Measurements from ENCODE around the gene PTHLH. TPM values are rescaled to one million over a fixed set of nuclear protein-coding genes. Genes with fewer than 3 reads are reported as not detected.

The PTHLH gene
- not detected for total RNA-seq

GRCh38 chr12:27972721-27973120, at the start of gene PTHLH:
TSS of gene PTHLH (minus strand) at chr12:27972733. CDS start at chr12:27969494, 3,239 bp downstream.
- Histone ChIP-seq H3K4me1 (ENCODE audit: insufficient read depth, low read length) (peaks cover 13% of the 10 kb centered on the region), H3K4me3 (ENCODE audit: low read length) (no peak within 1 kb of the TSS), H3K27me3 (ENCODE audit: insufficient read depth, low read length) (peaks cover 93% of the 10 kb centered on the region), H3K9me3 (ENCODE audit: low read depth, low read length) (no peaks in the 10 kb centered on the region)

- H3K4me3 ChIP-seq (ENCODE audit: low read length): no peak overlapping the region
- H3K9me3 ChIP-seq (ENCODE audit: low read depth, low read length): no peaks in the 10 kb centered on the region
- H3K27me3 ChIP-seq (ENCODE audit: insufficient read depth, low read length): no peaks in the 10 kb centered on the region
Measured at GRCh38 chr12:28021704-28022103, 49.2 kb upstream of the PTHLH start.

GRCh38 chr12:28017873-28018255, 45.3 kb upstream of the PTHLH start:
- Histone ChIP-seq H3K4me1 (ENCODE audit: insufficient read depth, low read length) (no peaks in the 10 kb centered on the region), H3K9me3 (ENCODE audit: low read depth, low read length) (no peaks in the 10 kb centered on the region), H3K27me3 (ENCODE audit: insufficient read depth, low read length) (no peaks in the 10 kb centered on the region), H3K4me3 (ENCODE audit: low read length) (no peak overlapping the region)

More at GRCh38 chr12:28021704-28022103, 49.2 kb upstream of the PTHLH start:
- H3K4me1 ChIP-seq (ENCODE audit: insufficient read depth, low read length): no peaks in the 10 kb centered on the region

- no peak overlapping the region for H3K4me3 ChIP-seq (ENCODE audit: low read length)
- H3K4me1 ChIP-seq (ENCODE audit: insufficient read depth, low read length): no peaks in the 10 kb centered on the region
- H3K9me3 ChIP-seq (ENCODE audit: low read depth, low read length): no peaks in the 10 kb centered on the region
- no peaks in the 10 kb centered on the region for H3K27me3 ChIP-seq (ENCODE audit: insufficient read depth, low read length)
Measured at GRCh38 chr12:28017126-28017872, 44.8 kb upstream of the PTHLH start.

- Histone ChIP-seq H3K4me3 (ENCODE audit: low read length) (no peak overlapping the region), H3K9me3 (ENCODE audit: low read depth, low read length) (no peaks in the 10 kb centered on the region), H3K27me3 (ENCODE audit: insufficient read depth, low read length) (no peaks in the 10 kb centered on the region), H3K4me1 (ENCODE audit: insufficient read depth, low read length) (no peaks in the 10 kb centered on the region)
Measured at GRCh38 chr12:28015165-28015564, 42.6 kb upstream of the PTHLH start.

- H3K27me3 ChIP-seq (ENCODE audit: insufficient read depth, low read length): no peaks in the 10 kb centered on the region
- no peak overlapping the region for H3K4me3 ChIP-seq (ENCODE audit: low read length)
- no peaks in the 10 kb centered on the region for H3K9me3 ChIP-seq (ENCODE audit: low read depth, low read length)
- no peaks in the 10 kb centered on the region for H3K4me1 ChIP-seq (ENCODE audit: insufficient read depth, low read length)
Measured at GRCh38 chr12:28014196-28014595, 41.7 kb upstream of the PTHLH start.

GRCh38 chr12:28012333-28012918, 39.9 kb upstream of the PTHLH start:
- no peaks in the 10 kb centered on the region for H3K9me3 ChIP-seq (ENCODE audit: low read depth, low read length)
- no peak overlapping the region for H3K4me3 ChIP-seq (ENCODE audit: low read length)
- no peaks in the 10 kb centered on the region for H3K27me3 ChIP-seq (ENCODE audit: insufficient read depth, low read length)
- no peaks in the 10 kb centered on the region for H3K4me1 ChIP-seq (ENCODE audit: insufficient read depth, low read length)

GRCh38 chr12:28010036-28010435, 37.5 kb upstream of the PTHLH start:
- Histone ChIP-seq H3K9me3 (ENCODE audit: low read depth, low read length) (no peaks in the 10 kb centered on the region), H3K4me1 (ENCODE audit: insufficient read depth, low read length) (no peaks in the 10 kb centered on the region), H3K4me3 (ENCODE audit: low read length) (no peak overlapping the region), H3K27me3 (ENCODE audit: insufficient read depth, low read length) (no peaks in the 10 kb centered on the region)

GRCh38 chr12:27999970-28000369, 27.4 kb upstream of the PTHLH start:
- H3K9me3 ChIP-seq (ENCODE audit: low read depth, low read length): no peaks in the 10 kb centered on the region
- no peak overlapping the region for H3K4me3 ChIP-seq (ENCODE audit: low read length)

GRCh38 chr12:27999521-27999920, 27.0 kb upstream of the PTHLH start:
- H3K9me3 ChIP-seq (ENCODE audit: low read depth, low read length): no peaks in the 10 kb centered on the region
- H3K4me3 ChIP-seq (ENCODE audit: low read length): no peak overlapping the region
- no peaks in the 10 kb centered on the region for H3K27me3 ChIP-seq (ENCODE audit: insufficient read depth, low read length)
- H3K4me1 ChIP-seq (ENCODE audit: insufficient read depth, low read length): no peaks in the 10 kb centered on the region

More at GRCh38 chr12:27999970-28000369, 27.4 kb upstream of the PTHLH start:
- no peaks in the 10 kb centered on the region for H3K4me1 ChIP-seq (ENCODE audit: insufficient read depth, low read length)
- no peaks in the 10 kb centered on the region for H3K27me3 ChIP-seq (ENCODE audit: insufficient read depth, low read length)

- no peaks in the 10 kb centered on the region for H3K4me1 ChIP-seq (ENCODE audit: insufficient read depth, low read length)
- no peaks in the 10 kb centered on the region for H3K27me3 ChIP-seq (ENCODE audit: insufficient read depth, low read length)
- H3K4me3 ChIP-seq (ENCODE audit: low read length): no peak overlapping the region
- no peaks in the 10 kb centered on the region for H3K9me3 ChIP-seq (ENCODE audit: low read depth, low read length)
Measured at GRCh38 chr12:27998658-27999057, 26.1 kb upstream of the PTHLH start.

- Histone ChIP-seq H3K27me3 (ENCODE audit: insufficient read depth, low read length) (no peaks in the 10 kb centered on the region), H3K4me3 (ENCODE audit: low read length) (no peak overlapping the region), H3K4me1 (ENCODE audit: insufficient read depth, low read length) (no peaks in the 10 kb centered on the region), H3K9me3 (ENCODE audit: low read depth, low read length) (no peaks in the 10 kb centered on the region)
Measured at GRCh38 chr12:27998170-27998569, 25.6 kb upstream of the PTHLH start.

- no peaks in the 10 kb centered on the region for H3K9me3 ChIP-seq (ENCODE audit: low read depth, low read length)
- H3K4me1 ChIP-seq (ENCODE audit: insufficient read depth, low read length): no peaks in the 10 kb centered on the region
- no peaks in the 10 kb centered on the region for H3K27me3 ChIP-seq (ENCODE audit: insufficient read depth, low read length)
- H3K4me3 ChIP-seq (ENCODE audit: low read length): no peak overlapping the region
Measured at GRCh38 chr12:27996761-27997160, 24.2 kb upstream of the PTHLH start.

GRCh38 chr12:27995406-27995805, 22.9 kb upstream of the PTHLH start:
- Histone ChIP-seq H3K4me3 (ENCODE audit: low read length) (no peak overlapping the region), H3K9me3 (ENCODE audit: low read depth, low read length) (peaks cover 7% of the 10 kb centered on the region), H3K27me3 (ENCODE audit: insufficient read depth, low read length) (no peaks in the 10 kb centered on the region), H3K4me1 (ENCODE audit: insufficient read depth, low read length) (no peaks in the 10 kb centered on the region)

GRCh38 chr12:27988594-27989233, 16.2 kb upstream of the PTHLH start:
- Histone ChIP-seq H3K4me1 (ENCODE audit: insufficient read depth, low read length) (no peaks in the 10 kb centered on the region), H3K9me3 (ENCODE audit: low read depth, low read length) (peaks cover 7% of the 10 kb centered on the region), H3K4me3 (ENCODE audit: low read length) (no peak overlapping the region), H3K27me3 (ENCODE audit: insufficient read depth, low read length) (peaks cover 2% of the 10 kb centered on the region)

Measured in mononuclear cell (primary cell).